GM19468 (cell line): ENCODE measurements around the gene MSRB3.
"Not testable (repeated sequence)": the region's sequence is repeated elsewhere in the genome, so short reads cannot be mapped to it uniquely, and the experiment has no call there.

Experiments
- ATAC-seq: cut with Tn5 transposase; IDR thresholded peaks from one replicate; pipeline ENCODE4 v1.9.1; 2021; ENCODE audit warnings: mild to moderate bottlenecking, moderate library complexity, moderate number of reproducible peaks; ENCODE audit not compliant: unreplicated experiment; ENCODE audit errors: extremely low read depth

The MSRB3 gene

DNA sequence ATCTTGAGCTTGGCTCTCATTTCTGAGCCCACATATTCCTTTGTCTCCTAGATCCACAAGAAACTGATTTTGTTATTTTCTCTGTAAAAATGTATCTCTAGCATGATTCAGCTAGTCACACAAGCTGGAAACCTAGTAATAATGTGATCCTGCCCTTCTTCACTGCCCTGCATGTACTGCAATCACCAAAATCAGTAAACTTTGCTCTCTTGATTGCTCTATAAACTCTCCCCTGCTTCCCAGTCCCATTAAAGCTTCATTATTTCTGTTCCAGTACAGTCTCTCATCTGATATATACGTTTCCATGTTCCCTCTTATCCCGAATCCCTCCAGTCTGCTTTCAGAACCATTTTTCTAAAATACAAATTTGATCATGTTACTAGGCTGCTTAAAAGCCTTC lies 166.5 kb downstream of the MSRB3 start:
- ATAC-seq, result no peak

DNA sequence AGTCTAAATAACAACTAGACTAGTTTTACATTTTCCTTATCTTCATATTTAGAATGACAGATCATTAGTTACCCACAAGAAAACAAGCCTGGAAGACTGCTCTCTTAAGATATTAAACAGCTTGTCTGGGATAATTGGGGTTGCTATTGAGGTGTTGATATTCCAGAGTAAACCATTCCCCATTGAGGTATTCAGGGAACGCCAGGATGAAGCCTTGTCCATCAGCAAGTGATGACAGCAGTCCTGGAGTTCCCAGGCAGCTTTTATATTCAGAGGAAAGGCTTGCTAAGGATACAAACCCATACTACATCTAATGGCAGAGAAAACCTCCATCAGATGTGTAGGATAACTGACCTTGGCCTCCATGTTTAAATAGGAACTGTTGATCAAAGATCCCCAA lies 168.4 kb downstream of the MSRB3 start:
- ATAC-seq, result no peak

DNA sequence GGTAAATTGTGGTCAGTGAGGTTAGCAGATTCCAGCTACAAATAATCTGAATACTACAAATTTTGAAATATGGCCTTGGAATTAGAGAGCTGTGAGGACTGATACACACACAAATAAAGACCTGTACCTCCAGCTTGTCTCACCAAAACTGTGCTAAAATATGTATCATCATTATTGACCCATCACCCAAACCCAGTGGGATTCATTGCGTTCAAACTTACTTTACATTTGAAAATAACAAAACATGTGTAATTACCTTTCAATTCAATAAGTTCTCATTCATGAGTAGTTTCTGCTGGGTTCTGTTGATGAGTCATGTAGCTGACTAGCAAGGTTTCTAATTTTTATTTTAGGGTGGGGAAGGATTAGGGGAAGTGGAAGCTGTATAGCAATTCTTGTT lies 170.9 kb downstream of the MSRB3 start:
- no peak for ATAC-seq

DNA sequence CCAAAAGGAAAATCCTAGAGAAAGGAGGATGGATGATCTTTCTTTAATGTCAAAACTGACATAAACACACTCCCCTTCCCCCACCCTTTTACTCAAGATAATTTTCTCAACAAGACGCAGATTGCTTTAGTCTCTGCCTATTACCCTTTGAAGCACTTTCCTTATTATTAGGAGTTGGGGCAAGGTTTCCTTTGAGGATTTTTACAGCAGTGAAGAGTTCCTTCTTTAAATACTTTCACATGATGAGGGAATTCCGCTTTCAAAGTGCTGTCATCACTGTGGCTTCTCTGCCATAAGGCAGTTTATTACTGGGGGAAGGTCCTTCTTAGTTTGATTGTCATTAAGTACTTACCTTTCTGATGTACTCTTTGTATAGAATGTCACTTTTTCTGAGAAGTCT lies 172.1 kb downstream of the MSRB3 start:
- ATAC-seq, result no peak

DNA sequence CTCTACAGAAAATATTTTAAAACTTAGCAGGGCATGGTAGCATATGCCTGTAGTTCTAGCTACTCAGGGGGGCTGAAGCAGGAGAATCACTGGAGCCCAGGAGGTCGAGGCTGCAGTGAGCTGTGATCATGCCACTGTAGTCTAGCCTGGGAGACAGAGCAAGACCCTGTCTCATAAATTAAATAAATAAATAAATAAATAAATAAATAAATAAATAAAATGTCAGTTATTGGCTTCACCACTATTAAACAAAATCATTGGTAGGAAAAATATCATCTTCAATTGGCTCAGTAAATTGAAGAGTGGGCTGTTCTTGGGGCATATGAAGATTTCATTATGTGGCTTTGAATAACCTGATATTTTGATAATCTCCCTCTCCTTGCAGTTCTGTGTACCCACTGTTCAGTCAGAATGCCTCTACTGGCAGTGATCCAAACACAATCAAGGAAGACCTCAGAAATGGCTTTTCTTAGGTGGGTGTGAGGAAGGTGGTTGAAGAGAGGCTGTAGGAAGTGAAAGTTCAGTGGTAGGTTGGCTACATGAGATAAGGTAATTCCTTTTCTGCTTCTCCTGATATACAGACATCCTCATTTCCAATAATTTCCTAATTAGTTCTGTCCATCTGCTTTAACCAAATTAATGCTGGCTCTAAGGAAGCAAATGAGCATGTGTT lies 175.8 kb downstream of the MSRB3 start:
- no peak for ATAC-seq

DNA sequence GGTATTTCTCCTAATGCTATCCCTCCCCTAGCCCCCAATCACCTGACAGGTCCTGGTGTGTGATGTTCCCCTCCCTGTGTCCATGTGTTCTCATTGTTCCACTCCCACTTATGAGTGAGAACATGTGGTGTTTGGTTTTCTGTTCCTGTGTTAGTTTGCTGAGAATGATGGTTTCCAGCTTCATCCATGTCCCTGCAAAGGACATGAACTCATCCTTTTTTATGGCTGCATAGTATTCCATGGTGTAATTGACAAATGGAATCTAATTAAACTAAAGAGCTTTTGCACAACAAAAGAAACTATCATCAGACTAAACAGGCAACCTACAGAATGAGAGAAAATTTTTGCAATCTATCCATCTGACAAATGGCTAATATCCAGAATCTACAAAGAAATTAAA lies 178.9 kb downstream of the MSRB3 start:
- ATAC-seq, result not testable (repeated sequence)

DNA sequence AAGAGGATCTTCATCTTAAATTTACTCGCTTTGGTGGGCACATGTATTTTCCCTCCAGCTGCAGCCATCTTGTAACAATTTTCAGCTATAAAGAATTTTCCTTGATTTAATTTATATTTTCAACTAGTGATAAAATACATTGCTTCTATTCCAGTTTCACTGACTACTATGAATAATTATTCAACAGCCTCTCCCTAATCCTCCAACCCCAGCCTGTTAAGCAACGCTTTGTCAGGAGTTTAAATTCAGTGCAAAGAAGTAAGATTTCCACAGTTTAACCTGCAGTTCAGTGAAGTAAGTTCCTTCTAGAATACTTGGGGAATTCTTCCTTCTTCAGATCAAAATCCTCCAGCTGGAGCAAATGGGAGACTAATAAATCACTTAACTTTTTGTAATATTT lies 180.2 kb downstream of the MSRB3 start:
- no peak for ATAC-seq

DNA sequence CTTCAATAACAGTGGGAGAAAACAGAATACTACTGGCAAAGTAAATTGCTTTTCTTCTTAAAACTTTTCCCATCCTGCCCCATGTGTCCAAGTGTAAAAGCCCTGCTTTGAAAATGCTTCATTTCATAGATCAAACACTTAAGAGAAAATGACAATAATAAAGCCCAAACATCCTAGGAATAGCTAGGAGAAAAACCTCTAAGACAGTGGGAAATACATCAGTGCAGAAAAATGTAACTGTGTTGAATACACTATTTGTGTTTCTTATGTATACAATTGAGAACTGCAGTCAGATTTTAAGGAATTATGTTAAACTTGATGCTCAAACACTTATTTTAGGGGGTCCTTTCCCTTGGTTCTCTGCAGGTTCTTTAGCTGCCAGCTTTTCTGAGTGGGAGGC lies 181.1 kb downstream of the MSRB3 start:
- ATAC-seq, result no peak

DNA sequence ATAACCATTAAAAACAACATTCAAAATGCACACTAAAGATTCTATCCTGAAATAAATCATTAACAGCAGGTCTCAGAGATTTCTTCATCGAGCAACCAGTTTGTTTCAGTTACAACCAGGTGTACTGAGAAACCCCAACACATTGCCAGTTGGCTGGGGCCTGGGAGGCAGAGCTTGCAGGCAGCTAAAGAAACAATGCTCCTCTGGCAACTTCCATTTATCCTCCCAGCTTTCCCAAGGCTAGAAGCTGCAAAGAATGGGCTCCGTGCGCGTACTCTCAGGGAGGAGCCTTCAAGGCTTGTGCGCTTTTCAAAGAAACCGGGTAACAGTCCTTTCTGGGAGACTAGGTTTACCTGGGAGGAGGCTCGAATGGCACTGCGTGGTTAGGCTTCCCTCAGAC lies 181.6 kb downstream of the MSRB3 start:
- ATAC-seq, result no peak

DNA sequence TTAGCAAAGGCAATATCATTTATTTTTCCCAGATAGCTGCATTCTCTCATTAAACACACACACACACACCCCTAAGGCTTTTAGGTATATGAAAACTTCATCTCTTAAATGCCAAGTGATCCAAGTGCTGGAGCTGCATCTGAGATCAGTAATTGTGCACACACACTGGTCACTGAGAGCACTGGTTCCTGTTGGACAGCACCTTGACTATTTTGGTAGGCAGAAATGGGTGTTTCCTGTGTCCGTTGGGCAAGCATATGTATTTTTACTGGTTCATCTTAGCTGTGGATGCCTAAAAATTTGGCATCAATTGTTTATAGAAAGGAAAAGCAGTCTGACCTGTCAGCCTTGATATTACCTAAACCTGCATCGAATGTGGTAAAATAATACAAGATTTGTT lies 182.5 kb downstream of the MSRB3 start:
- no peak for ATAC-seq

DNA sequence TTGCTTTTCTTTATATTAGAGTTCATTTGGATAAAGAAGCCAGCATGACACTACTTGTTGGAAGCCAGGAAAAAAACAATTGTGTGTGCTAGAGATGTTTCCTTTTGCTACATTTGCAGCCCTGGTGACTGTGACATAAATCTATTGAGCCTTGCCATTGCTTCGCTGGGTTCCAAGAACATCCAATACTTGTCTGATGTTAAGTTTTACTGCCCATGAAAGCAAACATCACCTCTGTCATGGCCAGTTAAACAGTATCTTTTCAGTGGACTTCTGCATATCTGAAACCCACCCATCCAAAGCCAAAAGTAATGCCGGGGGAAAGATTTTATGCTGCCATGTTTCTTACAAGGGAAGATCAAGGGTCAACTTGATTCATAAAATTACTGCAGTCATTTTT lies 184.0 kb downstream of the MSRB3 start:
- ATAC-seq, result no peak

DNA sequence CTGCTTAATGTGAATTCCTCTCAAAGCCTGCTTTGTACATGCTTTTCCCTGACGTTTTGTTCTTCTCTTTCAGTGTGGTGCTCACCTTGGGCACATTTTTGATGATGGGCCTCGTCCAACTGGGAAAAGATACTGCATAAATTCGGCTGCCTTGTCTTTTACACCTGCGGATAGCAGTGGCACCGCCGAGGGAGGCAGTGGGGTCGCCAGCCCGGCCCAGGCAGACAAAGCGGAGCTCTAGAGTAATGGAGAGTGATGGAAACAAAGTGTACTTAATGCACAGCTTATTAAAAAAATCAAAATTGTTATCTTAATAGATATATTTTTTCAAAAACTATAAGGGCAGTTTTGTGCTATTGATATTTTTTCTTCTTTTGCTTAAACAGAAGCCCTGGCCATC lies 184.6 kb downstream of the MSRB3 start:
- no peak for ATAC-seq

DNA sequence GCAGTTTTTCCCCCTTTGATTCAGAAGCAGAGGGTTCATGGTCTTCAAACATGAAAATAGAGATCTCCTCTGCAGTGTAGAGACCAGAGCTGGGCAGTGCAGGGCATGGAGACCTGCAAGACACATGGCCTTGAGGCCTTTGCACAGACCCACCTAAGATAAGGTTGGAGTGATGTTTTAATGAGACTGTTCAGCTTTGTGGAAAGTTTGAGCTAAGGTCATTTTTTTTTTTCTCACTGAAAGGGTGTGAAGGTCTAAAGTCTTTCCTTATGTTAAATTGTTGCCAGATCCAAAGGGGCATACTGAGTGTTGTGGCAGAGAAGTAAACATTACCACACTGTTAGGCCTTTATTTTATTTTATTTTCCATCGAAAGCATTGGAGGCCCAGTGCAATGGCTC lies 185.1 kb downstream of the MSRB3 start:
- ATAC-seq, result no peak

DNA sequence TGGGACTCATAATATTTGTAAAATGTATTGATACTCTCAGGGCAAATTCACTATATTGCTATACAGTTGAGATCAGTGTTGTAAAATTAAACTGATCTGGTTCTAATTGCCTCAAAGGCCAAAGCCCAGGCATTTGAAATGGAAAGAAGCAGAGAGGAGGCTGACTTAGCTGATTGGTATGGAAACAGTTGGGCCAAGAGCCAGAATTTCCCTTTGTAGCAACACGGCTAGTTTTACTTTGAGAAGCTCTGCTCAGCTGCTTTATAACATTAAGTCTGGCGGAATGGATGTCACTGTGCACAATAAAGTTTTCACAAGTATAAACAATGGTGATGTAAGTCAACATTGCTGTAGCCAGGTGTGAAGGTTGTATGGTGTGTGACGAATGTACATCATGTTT lies 186.4 kb downstream of the MSRB3 start:
- no peak for ATAC-seq

DNA sequence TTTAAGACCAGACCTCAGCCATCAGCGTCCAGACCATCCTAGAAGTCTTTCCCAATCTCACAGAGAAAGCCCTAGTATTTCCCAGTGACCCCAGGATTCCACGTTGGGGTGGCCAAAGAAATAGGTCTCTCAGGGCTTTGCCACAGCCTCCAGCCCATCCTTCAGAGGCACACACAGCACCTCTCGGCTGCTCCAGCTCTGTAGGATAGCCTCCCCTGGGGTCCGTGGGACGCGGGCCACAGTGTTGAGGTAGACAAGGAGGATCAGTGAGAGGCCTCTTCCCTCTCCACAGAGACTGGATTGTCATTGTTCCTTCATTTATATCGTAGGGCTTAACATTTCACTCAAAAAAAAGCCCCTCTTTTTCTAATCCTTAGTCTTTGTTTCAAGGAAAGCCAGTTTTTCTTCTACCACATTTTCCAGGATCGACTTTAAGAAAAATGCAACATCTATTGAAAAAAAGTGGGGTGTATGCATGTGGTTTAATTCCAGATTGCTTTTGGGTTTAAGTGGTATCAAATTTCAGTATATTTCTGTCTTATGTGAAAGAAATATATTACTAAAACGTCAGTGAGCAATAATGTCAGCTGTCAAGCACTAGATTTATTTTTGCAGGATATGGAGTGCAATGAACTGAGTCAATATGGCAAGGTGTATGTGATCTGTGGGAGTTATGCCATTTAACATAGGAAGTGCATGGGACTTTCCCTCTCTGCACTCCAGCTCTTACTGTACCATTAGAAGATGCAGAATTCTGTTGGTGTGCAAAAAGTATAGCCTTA lies 187.5 kb downstream of the MSRB3 start:
- no peak for ATAC-seq

DNA sequence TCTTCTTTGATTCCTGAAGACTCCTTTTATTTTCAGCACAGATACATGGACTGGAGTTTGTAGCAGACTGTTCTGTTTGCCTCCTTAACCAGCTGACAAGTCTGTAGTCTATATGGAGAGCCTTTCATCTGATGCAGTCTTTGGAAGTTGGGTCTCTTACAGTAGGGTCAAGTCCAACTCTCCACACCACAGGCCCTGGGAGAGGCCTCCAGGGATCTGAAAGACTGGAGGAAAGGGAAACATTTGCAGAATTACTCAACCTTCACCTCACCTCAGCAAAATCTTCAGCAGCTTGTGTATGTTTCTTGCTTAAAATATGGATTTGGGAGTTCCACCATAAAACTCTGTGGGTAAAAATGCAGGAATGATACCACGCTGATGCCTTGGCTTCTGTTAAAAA lies 188.4 kb downstream of the MSRB3 start:
- ATAC-seq, result no peak

DNA sequence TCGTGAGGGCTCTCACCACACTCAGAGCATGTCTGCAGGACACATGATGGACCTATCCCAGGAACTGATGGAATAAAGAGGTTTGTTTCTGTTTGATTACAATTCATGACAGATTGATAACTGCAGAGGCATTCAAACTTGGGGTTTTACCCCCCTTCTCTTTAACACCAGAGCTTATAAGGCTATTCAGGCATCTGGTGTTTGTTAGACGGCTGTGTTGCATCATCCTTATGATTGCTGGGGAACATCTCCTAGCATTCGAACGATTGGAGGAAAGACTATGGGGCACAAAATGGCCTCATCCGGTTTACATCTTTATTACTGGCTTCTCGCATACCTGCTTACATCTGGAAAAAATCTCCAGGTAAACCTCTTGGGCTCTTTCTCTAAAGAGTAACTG lies 191.8 kb downstream of the MSRB3 start:
- ATAC-seq, result no peak

DNA sequence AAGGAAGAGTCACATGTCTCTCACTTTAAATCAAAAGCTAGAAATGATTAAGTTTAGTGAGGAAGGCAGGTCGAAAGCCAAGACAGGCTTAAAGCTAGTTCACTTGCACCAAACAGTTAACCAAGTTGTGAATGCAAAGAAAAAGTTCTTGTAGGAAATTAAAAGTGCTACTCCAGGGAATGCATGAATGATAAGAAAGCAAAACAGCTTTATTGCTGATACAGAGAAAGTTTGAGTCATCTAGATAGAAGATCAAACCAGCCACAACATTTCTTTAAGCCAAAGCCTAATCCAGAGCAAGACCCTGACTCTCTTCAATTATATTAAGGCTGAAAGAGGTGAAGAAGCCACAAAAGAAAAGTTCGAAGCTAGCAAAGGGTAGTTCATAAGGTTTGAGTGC lies 193.6 kb downstream of the MSRB3 start:
- no peak for ATAC-seq

DNA sequence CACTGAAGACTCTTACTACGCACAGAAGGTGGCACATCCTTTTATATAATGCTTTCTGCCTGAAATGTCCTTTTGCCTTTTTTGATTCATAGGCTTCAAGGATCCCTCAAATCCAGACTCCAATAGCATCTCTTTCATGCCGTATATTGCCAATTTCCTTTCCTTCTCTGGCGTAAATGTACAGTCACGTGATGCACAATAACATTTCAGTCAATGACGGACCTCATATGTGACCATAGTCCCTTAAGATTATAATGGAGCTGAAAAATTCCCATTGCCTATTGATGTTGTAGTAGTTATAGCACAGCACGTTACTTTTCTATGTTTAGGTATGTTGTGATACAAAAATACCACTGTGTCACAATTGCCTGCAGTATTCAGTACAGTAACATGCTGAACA lies 196.3 kb downstream of the MSRB3 start:
- ATAC-seq, result no peak

DNA sequence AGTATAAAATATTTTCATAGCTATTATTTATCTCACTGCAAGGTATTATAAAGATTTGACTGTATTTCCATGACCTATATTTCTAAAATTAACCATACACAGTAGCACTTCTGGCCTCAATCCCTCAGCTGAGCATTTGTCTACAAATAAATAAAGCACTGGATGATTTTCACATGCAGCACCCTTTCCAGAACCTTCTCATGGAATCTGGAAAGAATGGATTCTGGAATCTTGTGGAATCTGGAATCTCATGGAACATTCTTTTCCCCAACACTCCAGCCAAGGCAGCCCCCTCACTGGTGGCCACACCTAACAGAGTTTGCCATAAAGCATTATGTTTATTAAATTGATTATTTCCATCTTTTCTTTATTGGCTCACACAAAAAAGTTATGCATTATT lies 199.2 kb downstream of the MSRB3 start:
- ATAC-seq, result no peak

DNA sequence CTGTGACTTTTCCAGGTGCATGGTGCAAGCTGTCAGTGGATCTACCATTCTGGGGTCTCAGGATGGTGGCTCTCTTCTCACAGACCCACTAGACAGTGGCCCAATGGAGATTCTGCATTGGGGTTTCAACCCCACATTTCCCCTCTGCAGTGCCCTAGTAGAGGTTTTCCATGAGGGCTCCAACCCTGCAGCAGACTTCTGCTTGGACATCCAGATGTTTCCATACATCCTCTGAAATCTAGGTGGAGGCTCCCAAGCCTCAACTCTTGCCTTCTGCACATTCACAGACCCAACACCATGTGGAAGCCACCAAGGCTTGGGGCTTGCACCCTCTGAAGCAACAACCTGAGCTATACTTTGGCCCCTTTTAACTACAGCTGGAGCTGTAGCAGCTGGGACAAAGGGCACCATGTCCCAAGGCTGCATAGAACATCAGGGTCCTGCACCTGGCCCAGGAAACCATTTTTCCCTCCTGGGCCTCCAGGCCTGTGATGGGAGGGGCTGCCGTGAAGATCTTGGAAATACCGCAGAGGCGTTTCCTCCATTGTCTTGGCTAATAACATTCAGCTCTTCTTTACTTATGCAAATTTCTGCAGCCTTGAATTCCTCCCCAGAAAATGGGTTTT lies 205.5 kb downstream of the MSRB3 start:
- ATAC-seq, result not testable (repeated sequence)

DNA sequence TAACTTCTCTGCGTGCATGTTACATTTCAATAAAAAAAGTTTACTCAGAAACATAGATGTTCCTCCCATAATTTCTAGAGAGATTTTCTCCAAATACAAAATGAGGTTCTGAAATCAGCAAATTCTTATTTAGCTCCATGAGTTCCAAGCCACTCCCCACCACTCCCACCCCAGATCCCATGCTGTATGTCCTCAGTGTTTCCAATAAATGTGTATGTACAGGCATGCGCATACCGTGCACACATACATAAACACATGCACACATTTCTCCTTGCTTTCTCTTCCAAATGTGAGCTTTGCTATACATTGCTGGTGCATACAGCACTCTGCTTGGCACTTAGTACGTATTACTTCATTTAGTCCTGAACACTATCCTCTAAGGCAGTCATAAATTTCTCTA lies 209.7 kb downstream of the MSRB3 start:
- no peak for ATAC-seq
